BJ (cell line): ENCODE results near the gene BANP. TPM values are rescaled to one million over a fixed set of nuclear protein-coding genes. Genes with fewer than 3 reads are reported as not detected.
"Not testable (repeated sequence)": the region's sequence is repeated elsewhere in the genome, so short reads cannot be mapped to it uniquely, and the experiment has no call there.

Experiments used
- CTCF ChIA-PET: fragments of 350-600 bp; formaldehyde crosslinking; extraction: SDS; loops from one replicate; lab custom pipeline; 2021; ENCODE audit warnings: antibody characterized with exemption, inconsistent platforms; lab: Yijun Ruan, JAX
- POLR2A ChIA-PET: fragments of 300-600 bp; sonication (Branson Sonifier 250); formaldehyde crosslinking; extraction: SDS; loops from one replicate; lab custom pipeline; 2021; ENCODE audit warnings: antibody characterized with exemption; lab: Charles Lee
- DNase-seq: peaks from one replicate; pipeline ENCODE4 v3.0.0-alpha.2; 2011; ENCODE audit warnings: low read depth
- H3K27me3 ChIP-seq: 2 replicates; pipeline ENCODE4 v1.6.0; 2011; ENCODE audit warnings: low read length; ENCODE audit not compliant: control insufficient read depth, insufficient read depth
- H3K36me3 ChIP-seq: 2 replicates; pipeline ENCODE4 v1.5.1; 2011; ENCODE audit warnings: low read length; ENCODE audit not compliant: control insufficient read depth, insufficient read depth
- H3K4me3 ChIP-seq: 2 replicates; pipeline ENCODE4 v1.5.1; 2011; ENCODE audit warnings: low read depth, mild to moderate bottlenecking, control low read depth, low read length
- polyA plus RNA-seq: library from polyadenylated mRNA; depleted of rRNA; stranded (reverse); fragments of >200 nt; gene quantifications from 2 replicates; pipeline ENCODE4 v1.2.3, GENCODE V29; 2011
- TF ChIP-seq, protein P1 (sequence below): IDR thresholded peaks from 2 replicates; pipeline ENCODE4 v1.5.1; 2011; ENCODE audit warnings: low read depth, mild to moderate bottlenecking, control low read depth, inconsistent platforms, low read length, moderate library complexity; ENCODE audit not compliant: insufficient read depth

BANP gene
- polyA plus RNA-seq, 1 experiment = 16.5 TPM

- H3K4me3 ChIP-seq, DNase-seq, H3K27me3 ChIP-seq, POLR2A ChIA-PET, H3K36me3 ChIP-seq, CTCF ChIA-PET: not testable (repeated sequence)
Observed at GRCh38 chr16:87992142-87992541, 40.9 kb downstream of the BANP start.

DNA sequence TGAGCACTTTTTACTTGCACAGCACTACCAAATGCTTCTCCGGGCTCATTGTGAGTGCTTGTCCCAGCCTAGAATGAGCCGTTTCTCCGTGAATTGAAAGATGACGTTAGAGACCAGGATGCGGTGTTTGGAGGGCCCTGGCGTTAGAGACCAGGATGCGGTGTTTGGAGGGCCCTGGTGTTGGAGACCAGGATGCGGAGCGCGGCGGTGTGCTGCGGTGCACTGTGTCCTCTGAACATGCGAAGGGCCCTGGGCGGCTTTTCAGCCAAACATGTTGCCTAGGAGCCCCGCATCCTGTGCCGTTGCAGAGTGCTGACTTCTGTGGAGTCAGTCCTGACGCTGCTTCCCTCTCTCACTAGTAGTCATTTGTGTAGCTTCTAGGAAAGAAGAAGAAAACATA is 42.7 kb downstream of the BANP start:
- CTCF ChIA-PET = no interaction called here
- TF ChIP-seq, protein P1, sequence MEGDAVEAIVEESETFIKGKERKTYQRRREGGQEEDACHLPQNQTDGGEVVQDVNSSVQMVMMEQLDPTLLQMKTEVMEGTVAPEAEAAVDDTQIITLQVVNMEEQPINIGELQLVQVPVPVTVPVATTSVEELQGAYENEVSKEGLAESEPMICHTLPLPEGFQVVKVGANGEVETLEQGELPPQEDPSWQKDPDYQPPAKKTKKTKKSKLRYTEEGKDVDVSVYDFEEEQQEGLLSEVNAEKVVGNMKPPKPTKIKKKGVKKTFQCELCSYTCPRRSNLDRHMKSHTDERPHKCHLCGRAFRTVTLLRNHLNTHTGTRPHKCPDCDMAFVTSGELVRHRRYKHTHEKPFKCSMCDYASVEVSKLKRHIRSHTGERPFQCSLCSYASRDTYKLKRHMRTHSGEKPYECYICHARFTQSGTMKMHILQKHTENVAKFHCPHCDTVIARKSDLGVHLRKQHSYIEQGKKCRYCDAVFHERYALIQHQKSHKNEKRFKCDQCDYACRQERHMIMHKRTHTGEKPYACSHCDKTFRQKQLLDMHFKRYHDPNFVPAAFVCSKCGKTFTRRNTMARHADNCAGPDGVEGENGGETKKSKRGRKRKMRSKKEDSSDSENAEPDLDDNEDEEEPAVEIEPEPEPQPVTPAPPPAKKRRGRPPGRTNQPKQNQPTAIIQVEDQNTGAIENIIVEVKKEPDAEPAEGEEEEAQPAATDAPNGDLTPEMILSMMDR = no peak
- DNase-seq = no peak
- peaks cover 4% of the 10 kb centered on the region for H3K36me3 ChIP-seq
- no peak overlapping the region for H3K4me3 ChIP-seq
- POLR2A ChIA-PET = no interaction called here
- H3K27me3 ChIP-seq = no peaks in the 10 kb centered on the region

GRCh38 chr16:87995644-87996043 is 44.4 kb downstream of the BANP start:
- no peaks in the 10 kb centered on the region for H3K27me3 ChIP-seq
- TF ChIP-seq, protein P1 = no peak
- H3K36me3 ChIP-seq = peaks cover 4% of the 10 kb centered on the region
- H3K4me3 ChIP-seq = no peak overlapping the region
- ChIA-PET CTCF (no interaction called here), POLR2A (no interaction called here)
- no peak for DNase-seq

GRCh38 chr16:87996962-87997880 is 46.0 kb downstream of the BANP start:
- POLR2A ChIA-PET = no interaction called here
- no peak overlapping the region for H3K4me3 ChIP-seq
- CTCF ChIA-PET = no interaction called here
- no peaks in the 10 kb centered on the region for H3K27me3 ChIP-seq
- H3K36me3 ChIP-seq = peaks cover 4% of the 10 kb centered on the region
- no peak for DNase-seq
- TF ChIP-seq, protein P1 = no peak

DNA sequence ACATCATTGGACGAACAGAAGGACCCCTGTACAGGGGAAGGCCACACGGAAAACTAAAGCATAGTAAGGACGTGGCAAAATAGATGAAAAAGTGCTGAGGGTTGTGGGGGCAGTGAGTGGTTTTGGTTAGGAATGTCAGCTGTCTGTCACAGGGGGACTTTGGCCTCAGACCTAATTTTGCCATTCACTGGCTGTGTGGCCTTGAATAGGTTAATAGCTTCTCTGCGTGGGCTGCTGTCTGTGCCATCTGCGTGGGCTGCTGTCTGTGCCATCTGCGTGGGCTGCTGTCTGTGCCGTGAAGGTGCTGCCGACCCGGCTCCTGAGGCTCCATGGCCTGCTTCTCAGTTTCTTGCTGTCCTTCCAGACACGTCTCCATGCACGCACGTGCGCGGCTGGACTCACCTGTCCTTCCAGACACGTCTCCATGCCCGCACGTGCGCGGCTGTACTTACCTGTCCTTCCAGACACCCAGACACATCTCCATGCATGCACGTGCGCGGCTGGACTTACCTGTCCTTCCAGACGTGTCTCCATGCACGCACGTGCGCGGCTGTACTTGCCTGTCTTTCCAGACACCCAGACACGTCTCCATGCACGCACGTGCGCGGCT is 47.1 kb downstream of the BANP start:
- POLR2A ChIA-PET, CTCF ChIA-PET, H3K4me3 ChIP-seq, H3K27me3 ChIP-seq, H3K36me3 ChIP-seq, DNase-seq: not testable (repeated sequence)

DNA sequence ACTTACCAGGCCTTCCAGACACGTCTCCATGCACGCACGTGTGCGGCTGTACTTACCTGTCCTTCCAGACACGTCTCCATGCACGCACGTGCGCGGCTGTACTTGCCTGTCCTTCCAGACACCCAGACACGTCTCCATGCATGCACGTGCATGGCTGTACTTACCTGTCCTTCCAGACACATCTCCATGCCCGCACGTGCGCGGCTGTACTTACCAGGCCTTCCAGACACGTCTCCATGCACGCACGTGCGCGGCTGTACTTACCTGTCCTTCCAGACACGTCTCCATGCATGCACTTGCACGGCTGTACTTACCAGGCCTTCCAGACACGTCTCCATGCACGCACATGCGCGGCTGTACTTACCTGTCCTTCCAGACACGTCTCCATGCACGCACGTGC is 47.8 kb downstream of the BANP start:
- DNase-seq, H3K27me3 ChIP-seq, H3K4me3 ChIP-seq, H3K36me3 ChIP-seq, POLR2A ChIA-PET, CTCF ChIA-PET: not testable (repeated sequence)
